Thyroid gland (tissue), 4 donors: ENCODE results near the gene AFF2.

Experiments used
- POLR2A ChIP-seq, 2 donors: fragments of 450-650 bp; IDR thresholded peaks; one replicate each; pipeline ENCODE4 v1.6.1; 2017; ENCODE audit warnings: antibody characterized with exemption in 2 of 2, mild to moderate bottlenecking in 2 of 2, moderate library complexity in 1 of 2
- TF ChIP-seq, protein P1 (sequence below), 6 experiments: fragments of 200-600 bp in 3 of 6; fragments of 450-650 bp in 3 of 6; sonication (generic) in 3 of 6; IDR thresholded peaks; one replicate each; pipeline ENCODE4 v1.5.1; 2016 to 2019; ENCODE audit warnings: antibody characterized with exemption in 6 of 6, mild to moderate bottlenecking in 2 of 6, inconsistent platforms in 1 of 6, moderate library complexity in 1 of 6

DNA sequence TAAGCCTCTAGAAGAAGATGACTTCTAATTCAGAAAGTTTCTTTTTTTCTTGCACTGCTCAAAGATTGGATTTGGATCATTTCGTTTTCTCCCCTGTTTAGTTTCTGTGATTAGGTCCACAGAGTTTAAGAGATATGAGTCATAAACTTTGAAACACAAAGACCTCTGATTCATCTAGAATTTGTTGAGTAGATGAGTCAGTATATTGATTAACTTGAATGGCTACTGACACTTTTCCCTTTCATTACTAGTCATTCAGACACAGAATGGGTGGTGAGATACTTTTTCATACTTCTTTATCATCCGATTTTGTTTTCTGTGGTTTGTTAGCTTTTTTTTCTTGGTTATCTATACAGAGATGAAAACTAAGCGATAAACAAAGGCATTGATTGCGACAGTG lies 34.1 kb upstream of the AFF2 start:
- TF ChIP-seq, protein P1, sequence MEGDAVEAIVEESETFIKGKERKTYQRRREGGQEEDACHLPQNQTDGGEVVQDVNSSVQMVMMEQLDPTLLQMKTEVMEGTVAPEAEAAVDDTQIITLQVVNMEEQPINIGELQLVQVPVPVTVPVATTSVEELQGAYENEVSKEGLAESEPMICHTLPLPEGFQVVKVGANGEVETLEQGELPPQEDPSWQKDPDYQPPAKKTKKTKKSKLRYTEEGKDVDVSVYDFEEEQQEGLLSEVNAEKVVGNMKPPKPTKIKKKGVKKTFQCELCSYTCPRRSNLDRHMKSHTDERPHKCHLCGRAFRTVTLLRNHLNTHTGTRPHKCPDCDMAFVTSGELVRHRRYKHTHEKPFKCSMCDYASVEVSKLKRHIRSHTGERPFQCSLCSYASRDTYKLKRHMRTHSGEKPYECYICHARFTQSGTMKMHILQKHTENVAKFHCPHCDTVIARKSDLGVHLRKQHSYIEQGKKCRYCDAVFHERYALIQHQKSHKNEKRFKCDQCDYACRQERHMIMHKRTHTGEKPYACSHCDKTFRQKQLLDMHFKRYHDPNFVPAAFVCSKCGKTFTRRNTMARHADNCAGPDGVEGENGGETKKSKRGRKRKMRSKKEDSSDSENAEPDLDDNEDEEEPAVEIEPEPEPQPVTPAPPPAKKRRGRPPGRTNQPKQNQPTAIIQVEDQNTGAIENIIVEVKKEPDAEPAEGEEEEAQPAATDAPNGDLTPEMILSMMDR (IDR thresholded peaks at IDR 0.05), result no peak
- TF ChIP-seq POLR2A (IDR thresholded peaks at IDR 0.05), result no peak
